ENCODE measurements around the gene PDE4D.

Gene PDE4D

GRCh38 chr5:58925627-58926540, 967.6 kb downstream of the PDE4D start:
- no peak for DNase-seq (ENCODE audit: low read depth)

DNA sequence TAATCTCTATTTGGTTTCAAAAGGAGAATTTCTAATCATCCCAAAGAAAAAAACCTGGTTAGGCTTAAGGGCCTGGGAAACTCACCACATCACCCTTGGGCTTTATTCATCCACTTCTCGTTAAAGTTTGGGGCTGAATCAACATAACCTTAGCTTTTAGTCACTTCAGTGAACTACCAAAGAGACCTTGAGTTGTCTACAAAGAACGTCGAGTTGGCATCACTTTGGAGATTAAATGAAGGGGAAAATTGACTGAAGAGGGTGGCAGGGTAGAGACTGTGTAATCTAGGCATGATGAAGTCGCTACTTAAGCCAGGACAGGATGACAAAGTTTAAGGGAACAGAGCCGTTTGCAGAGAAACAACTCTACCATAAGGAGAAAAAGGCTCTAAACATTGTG, 969.2 kb downstream of the PDE4D start:
- DNase-seq (ENCODE audit: low read depth) = no peak

DNA sequence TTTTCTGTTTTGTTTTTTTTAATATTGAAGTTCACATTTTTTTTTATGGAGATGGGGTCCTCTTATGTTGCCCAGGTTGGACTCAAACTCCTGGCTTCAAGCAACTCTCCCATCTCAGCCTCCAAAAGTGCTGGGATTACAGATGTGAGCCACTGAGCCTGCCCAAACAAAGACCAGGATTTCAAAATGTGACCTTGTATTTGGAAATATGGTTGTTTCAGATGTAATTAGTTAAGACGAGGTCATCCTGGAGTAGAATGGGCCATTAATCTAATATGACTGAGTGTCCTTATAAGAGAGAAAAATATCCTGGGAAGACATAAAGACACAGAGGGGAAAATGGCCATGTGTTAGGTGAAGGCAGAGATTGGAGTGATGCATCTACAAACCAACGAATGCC, 970.2 kb downstream of the PDE4D start:
- DNase-seq (ENCODE audit: low read depth) = no peak

DNA sequence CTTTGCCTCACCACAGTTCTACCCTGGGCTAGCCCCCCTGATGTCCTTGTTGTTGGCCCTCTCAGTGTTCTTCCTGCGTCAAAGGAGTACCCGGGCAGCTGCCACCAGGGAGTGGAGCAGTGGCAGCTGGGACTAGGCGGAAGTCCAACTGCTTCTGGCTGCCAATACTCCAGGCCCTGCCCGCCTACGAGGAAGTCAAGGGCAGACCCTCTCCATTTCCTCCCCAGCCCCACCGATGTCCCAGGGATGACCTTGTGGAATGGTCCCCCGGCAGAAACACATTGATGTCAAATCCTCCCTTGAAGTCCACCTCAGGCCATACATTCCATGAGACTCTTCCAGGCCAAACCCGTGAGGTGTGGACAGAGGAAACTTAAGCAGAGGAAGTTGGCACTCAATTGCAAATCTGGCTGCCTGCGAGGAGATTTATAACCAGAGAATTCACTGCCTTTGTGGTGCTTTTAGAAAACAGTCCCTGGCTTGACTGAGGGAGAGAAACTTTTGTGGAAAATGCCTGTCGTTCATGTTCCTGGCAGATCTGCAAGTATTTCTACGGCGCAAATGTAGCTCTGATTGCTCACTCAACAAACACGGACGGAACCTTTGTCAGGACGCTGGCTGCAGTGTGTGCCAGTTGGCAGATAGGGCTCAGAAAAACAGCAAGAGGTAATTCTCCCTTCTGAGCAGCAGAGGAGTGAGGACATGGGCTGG, 970.9 kb downstream of the PDE4D start:
- DNase-seq (ENCODE audit: low read depth) = no peak

DNA sequence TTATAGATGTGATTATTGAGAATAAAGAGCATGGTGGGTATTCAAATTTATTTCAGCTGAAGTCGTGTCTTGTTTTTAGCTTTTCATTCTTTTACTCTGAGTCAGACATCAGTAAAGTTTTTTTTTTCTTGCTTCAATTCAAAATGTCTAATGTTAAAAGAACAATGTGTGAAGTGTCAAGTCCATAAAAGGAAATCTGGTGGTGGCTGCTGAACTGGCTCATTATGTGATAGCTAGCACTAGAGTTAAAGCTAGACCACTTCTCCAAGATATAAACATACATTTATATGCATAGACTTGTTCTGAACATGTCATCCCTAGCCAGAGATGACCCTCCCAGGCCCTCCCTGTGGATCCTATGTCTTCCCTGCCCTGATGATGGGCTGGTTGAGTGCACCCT, 972.4 kb downstream of the PDE4D start:
- no peak for DNase-seq (ENCODE audit: low read depth)

DNA sequence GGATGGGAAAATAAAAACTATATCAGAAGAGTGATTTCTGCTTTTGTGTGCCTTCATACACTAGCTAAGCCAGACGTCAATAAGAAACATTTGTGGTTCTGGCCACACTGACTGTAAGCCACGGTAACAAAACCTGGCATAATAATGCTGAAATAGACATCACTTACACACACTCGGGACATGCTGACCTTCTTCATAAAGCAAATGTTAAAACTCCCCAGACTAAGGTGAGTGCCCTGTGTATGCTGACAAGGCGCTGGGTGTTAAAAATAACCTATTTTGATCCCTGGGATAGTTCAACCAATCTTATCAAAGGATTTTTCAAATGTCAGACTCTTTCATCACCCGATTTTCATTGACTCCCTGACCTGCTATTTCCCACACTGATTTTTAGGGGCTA, 973.7 kb downstream of the PDE4D start:
- DNase-seq (ENCODE audit: low read depth) = no peak

All from stimulated activated CD8-positive, alpha-beta memory T cell treated with anti-CD3 and anti-CD28 coated beads, Interleukin-12 subunit alpha, Interleukin-12 subunit beta, amount 100 ng/mL, for 4 hours (primary cell).